Upper lobe of right lung (tissue), 1 donor: Measurements from ENCODE around the gene TMEM176A. TPM values are rescaled to one million over a fixed set of nuclear protein-coding genes. Genes with fewer than 3 reads are reported as not detected.

Source experiments
- ATAC-seq: fragments of 200-7000 bp; cut with Tn5 transposase; one replicate; pipeline ENCODE4 v1.9.1; 2020; ENCODE audit warnings: mild to moderate bottlenecking, moderate library complexity
- DNase-seq: peaks from one replicate; pipeline ENCODE4 v3.0.0-alpha.2; 2020
- H3K27ac ChIP-seq: fragments of 200-600 bp; one replicate; pipeline ENCODE4 v1.8.0; 2022
- H3K27me3 ChIP-seq: fragments of 200-600 bp; one replicate; pipeline ENCODE4 v1.8.0; 2022; ENCODE audit warnings: mild to moderate bottlenecking
- H3K36me3 ChIP-seq: fragments of 200-600 bp; one replicate; pipeline ENCODE4 v1.8.0; 2022
- H3K4me1 ChIP-seq: fragments of 200-600 bp; one replicate; pipeline ENCODE4 v1.8.0; 2022
- H3K4me3 ChIP-seq: fragments of 200-600 bp; one replicate; pipeline ENCODE4 v1.8.0; 2022; ENCODE audit warnings: mild to moderate bottlenecking
- H3K9me3 ChIP-seq: fragments of 200-600 bp; one replicate; pipeline ENCODE4 v1.8.0; 2022
- intact Hi-C: fragments of 100-400 bp; cut with DNase I; formaldehyde crosslinking; loops from one replicate; pipeline ENCODE4 v1.11.0; 2022
- total RNA-seq: library from RNA; stranded (reverse); fragmentation: NEBNext Ultra II Directional; extraction: Animal tissue kit (Norgen Biotek cat#: 25700); gene quantifications from one replicate; pipeline ENCODE4 v1.2.1, GENCODE V29; 2021
- TF ChIP-seq, protein P1 (sequence below): fragments of 200-600 bp; IDR thresholded peaks from one replicate; pipeline ENCODE4 v1.8.0; 2022; ENCODE audit warnings: antibody characterized with exemption
- donor health status: DM: no; HTN: yes; CAD: no; lungs with severe emphysema.

Gene TMEM176A
- total RNA-seq, 1 donor from 2014 or later = 63.7 TPM

- H3K9me3 ChIP-seq = no peaks in the 10 kb centered on the region
- no peak overlapping the region for H3K27ac ChIP-seq
- ATAC-seq (no peak), DNase-seq (no peak)
- H3K36me3 ChIP-seq = no peaks in the 10 kb centered on the region
- H3K4me1 ChIP-seq = no peaks in the 10 kb centered on the region
- no peaks in the 10 kb centered on the region for H3K27me3 ChIP-seq
- intact Hi-C loops = no loop called here
- TF ChIP-seq, protein P1, sequence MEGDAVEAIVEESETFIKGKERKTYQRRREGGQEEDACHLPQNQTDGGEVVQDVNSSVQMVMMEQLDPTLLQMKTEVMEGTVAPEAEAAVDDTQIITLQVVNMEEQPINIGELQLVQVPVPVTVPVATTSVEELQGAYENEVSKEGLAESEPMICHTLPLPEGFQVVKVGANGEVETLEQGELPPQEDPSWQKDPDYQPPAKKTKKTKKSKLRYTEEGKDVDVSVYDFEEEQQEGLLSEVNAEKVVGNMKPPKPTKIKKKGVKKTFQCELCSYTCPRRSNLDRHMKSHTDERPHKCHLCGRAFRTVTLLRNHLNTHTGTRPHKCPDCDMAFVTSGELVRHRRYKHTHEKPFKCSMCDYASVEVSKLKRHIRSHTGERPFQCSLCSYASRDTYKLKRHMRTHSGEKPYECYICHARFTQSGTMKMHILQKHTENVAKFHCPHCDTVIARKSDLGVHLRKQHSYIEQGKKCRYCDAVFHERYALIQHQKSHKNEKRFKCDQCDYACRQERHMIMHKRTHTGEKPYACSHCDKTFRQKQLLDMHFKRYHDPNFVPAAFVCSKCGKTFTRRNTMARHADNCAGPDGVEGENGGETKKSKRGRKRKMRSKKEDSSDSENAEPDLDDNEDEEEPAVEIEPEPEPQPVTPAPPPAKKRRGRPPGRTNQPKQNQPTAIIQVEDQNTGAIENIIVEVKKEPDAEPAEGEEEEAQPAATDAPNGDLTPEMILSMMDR = no peak
- no peak overlapping the region for H3K4me3 ChIP-seq
Observed at GRCh38 chr7:150818971-150819370, 18.4 kb downstream of the TMEM176A start.

GRCh38 chr7:150820148-150820547 lies 19.6 kb downstream of the TMEM176A start:
- Histone ChIP-seq H3K4me3 (no peak overlapping the region), H3K27me3 (no peaks in the 10 kb centered on the region), H3K9me3 (no peaks in the 10 kb centered on the region), H3K27ac (no peak overlapping the region), H3K4me1 (no peaks in the 10 kb centered on the region), H3K36me3 (no peaks in the 10 kb centered on the region)
- ATAC-seq (no peak), DNase-seq (no peak)
- TF ChIP-seq, protein P1 = no peak
- intact Hi-C loops = no loop called here

DNA sequence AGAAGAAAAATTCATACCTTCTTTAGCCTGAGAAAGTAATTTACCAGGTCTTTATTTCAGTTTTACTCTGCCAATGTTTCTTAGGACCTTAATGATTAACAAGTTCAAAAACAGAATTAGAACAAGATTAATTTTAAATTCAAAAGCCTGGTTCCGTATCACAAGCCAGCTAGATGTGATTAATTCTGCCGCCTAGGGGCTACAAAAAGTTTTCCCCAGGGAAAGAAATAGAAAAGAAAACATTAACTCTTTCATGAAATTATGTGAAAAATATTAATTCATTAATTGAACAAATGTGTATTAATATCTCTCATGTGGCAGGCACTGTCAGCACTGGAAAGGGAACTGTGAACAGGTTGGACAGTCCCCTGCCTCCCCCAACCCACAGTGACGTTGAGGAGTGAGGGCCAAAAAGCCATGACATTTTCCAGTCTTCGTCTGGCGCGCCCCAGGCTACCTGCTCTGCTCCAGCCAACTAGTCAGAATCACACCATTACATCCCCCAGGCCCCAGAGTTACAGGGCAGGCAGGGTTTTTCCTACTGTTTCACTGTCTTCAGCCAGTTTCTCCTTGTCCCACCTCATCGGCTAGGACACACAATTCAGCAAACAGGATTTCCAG lies 20.1 kb downstream of the TMEM176A start:
- Histone ChIP-seq H3K4me3 (no peak overlapping the region), H3K27me3 (no peaks in the 10 kb centered on the region), H3K9me3 (no peaks in the 10 kb centered on the region), H3K4me1 (no peaks in the 10 kb centered on the region), H3K27ac (no peak overlapping the region), H3K36me3 (no peaks in the 10 kb centered on the region)
- ATAC-seq = no peak
- no peak for DNase-seq
- intact Hi-C loops = no loop called here
- TF ChIP-seq, protein P1 = no peak

DNA sequence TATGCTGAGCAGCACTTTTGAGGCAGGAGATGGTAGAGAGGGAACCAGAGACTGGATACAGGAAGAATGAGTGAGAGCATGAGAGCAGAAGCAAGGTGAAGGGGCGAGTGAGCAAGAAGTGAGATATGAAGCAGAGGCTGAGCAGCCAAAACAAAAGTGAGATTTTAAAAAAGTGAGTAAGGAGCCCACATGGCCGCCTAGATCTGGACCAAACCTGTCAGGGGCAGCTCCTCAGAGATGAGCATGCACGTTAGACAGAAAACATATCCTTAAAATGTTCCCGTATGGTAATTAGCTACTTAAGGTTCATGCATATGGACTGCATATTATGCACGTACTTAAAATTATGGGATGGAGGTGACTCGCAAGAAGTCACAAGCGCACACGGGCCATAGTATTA lies 22.5 kb downstream of the TMEM176A start:
- intact Hi-C loops = no loop called here
- Histone ChIP-seq H3K27ac (no peak overlapping the region), H3K36me3 (no peaks in the 10 kb centered on the region), H3K9me3 (no peaks in the 10 kb centered on the region), H3K27me3 (no peaks in the 10 kb centered on the region), H3K4me3 (no peak overlapping the region), H3K4me1 (no peaks in the 10 kb centered on the region)
- DNase-seq = no peak
- TF ChIP-seq, protein P1 = no peak
- no peak for ATAC-seq

GRCh38 chr7:150823484-150824126 lies 23.0 kb downstream of the TMEM176A start:
- TF ChIP-seq, protein P1 = no peak
- H3K27me3 ChIP-seq = no peaks in the 10 kb centered on the region
- no peaks in the 10 kb centered on the region for H3K9me3 ChIP-seq
- DNase-seq = no peak
- no peak overlapping the region for H3K4me3 ChIP-seq
- H3K4me1 ChIP-seq = no peaks in the 10 kb centered on the region
- no peaks in the 10 kb centered on the region for H3K36me3 ChIP-seq
- intact Hi-C loops = no loop called here
- no peak overlapping the region for H3K27ac ChIP-seq
- ATAC-seq = no peak
